Measurements from ENCODE around the gene SCP2.

Gene SCP2

DNA sequence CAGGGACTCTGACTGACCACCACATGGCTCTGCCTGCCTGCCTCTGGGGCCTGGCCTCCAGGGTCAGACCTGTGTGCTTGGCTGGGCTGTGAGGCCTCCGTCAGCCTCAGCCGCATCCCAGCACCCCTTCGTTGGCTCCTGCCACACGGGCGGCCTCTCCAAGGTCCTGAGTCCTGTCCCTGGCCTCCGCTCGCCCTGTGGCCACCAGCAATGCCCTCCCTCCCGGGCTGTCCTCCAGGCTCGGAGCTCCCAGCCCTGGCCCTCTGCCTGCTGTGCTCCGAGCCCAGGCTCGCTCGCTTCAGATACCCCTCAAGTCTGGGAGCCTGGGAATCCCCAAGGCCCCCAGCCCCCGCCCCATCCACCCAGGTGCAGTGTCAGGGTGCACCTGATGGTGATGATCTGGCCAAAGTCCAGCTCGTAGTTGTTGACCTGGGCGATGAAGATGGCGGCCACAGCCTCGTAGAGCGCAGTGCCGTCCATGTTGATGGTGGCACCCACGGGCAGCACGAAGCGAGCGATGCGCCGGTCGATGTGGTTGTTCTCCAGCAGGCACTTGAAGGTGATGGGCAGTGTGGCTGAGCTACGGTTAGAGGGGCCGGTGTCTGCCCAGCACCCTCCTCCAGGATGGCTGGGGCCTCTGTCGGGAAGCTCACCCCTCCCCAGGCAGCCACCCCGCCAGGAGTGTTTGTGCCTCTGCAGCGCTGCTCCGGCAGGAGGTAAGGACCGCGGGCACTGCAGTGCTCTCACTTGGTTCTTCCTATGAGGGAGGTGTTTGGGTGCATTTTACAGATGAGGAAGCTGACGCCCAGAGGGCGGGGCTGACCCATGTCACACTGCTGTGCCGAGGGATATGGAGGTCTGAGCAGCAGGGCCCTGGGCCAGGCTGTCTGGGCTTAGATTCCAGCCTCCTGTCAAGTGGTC is 163.4 kb downstream of the SCP2 start:
- H3K9me3 Mint-ChIP-seq: no peaks in the 10 kb centered on the region
- TF ChIP-seq, protein P1, sequence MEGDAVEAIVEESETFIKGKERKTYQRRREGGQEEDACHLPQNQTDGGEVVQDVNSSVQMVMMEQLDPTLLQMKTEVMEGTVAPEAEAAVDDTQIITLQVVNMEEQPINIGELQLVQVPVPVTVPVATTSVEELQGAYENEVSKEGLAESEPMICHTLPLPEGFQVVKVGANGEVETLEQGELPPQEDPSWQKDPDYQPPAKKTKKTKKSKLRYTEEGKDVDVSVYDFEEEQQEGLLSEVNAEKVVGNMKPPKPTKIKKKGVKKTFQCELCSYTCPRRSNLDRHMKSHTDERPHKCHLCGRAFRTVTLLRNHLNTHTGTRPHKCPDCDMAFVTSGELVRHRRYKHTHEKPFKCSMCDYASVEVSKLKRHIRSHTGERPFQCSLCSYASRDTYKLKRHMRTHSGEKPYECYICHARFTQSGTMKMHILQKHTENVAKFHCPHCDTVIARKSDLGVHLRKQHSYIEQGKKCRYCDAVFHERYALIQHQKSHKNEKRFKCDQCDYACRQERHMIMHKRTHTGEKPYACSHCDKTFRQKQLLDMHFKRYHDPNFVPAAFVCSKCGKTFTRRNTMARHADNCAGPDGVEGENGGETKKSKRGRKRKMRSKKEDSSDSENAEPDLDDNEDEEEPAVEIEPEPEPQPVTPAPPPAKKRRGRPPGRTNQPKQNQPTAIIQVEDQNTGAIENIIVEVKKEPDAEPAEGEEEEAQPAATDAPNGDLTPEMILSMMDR (IDR thresholded peaks at IDR 0.05): no peak
- no peak for DNase-seq
- no peaks in the 10 kb centered on the region for H3K36me3 Mint-ChIP-seq (ENCODE audit: low read depth)
- no peak overlapping the region for H3K27ac Mint-ChIP-seq
- no peak overlapping the region for H3K4me3 Mint-ChIP-seq
- H3K27me3 Mint-ChIP-seq (ENCODE audit: low read depth, poor library complexity): no peaks in the 10 kb centered on the region
- peaks cover 24% of the 10 kb centered on the region for H3K4me1 Mint-ChIP-seq

DNA sequence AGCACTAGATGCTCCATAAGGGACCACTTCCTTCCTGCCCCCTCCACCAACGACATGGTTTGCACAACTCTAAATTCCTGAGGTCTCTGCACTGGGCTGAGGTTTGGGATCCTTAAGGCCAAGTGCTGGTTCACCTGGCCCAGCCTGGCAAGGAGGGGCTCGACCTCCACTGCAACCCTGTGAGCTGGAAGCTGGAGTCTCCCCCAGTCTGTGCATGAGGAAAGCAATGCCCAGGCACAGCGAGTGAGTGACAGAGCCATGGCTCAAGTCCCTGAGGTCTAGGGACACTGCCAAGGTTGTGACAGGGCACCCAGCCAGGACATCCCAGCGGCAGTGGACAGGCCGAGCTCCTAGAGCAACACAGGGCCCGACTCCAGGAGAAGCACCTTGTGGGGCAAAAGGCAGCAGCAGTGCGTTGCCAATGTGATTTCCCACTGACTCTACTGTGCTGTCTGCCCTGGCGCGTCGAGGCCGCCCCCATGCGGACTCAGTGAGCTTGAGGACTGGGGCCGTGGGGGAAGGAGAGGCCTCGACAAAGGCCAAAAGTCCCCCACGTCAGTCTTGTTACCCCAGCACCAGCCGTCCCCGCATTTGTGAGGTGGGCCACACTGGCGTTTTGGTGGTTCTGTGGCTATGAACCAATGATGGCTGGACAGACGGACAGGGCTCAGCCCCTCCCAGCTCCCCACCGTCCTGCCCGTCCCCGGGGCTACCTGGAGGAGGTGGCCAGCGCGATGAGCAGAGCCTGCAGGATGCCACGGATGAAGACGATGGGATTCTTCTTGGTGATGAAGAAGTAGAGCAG is 165.0 kb downstream of the SCP2 start:
- no peak for DNase-seq
- H3K36me3 Mint-ChIP-seq (ENCODE audit: low read depth): no peaks in the 10 kb centered on the region
- no peak overlapping the region for H3K27ac Mint-ChIP-seq
- H3K4me3 Mint-ChIP-seq: no peak overlapping the region
- H3K9me3 Mint-ChIP-seq: no peaks in the 10 kb centered on the region
- TF ChIP-seq, protein P1 (IDR thresholded peaks at IDR 0.05): no peak
- H3K27me3 Mint-ChIP-seq (ENCODE audit: low read depth, poor library complexity): no peaks in the 10 kb centered on the region
- peaks cover 24% of the 10 kb centered on the region for H3K4me1 Mint-ChIP-seq

DNA sequence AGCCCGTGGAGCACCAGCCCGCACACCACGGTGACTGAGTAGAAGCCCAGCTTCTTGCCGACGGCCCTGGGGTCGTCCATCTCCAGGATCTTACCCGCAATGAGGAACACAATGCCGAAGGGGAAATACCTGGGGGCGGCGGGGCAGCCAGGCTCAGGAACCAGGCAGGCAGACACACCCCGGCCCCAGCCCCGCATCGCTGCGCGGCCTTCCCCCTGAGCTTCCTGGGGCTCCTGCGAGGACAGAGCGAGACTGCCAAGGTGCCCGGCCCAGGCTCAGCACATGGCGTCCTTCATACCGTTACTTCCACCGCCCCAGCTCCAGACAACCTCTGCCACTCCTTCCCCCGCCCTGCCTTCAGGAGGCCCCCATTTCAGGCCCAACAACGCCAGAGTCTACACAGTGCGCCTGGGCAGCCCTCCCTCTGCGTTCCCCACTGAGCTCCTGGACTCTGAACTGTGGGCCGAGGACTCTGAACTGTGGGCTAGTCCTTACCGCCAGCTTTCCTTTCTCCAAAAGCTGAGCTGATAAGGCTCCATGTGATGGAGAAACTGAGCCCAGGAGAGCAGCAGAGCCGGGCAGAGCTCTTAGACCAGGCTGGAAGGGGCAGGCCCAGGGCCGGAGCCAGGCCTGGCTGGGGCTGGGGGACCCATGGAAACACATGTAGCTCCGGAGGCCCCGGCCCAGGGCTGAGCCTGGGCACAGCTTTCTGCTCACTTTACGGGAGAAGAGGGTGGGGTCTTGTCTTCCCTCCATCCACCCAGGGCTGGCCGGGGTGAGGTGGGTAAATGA is 165.8 kb downstream of the SCP2 start:
- TF ChIP-seq, protein P1 (IDR thresholded peaks at IDR 0.05): no peak
- H3K4me1 Mint-ChIP-seq: peaks cover 23% of the 10 kb centered on the region
- no peaks in the 10 kb centered on the region for H3K27me3 Mint-ChIP-seq (ENCODE audit: low read depth, poor library complexity)
- no peak overlapping the region for H3K4me3 Mint-ChIP-seq
- no peak for DNase-seq
- no peaks in the 10 kb centered on the region for H3K36me3 Mint-ChIP-seq (ENCODE audit: low read depth)
- H3K9me3 Mint-ChIP-seq: no peaks in the 10 kb centered on the region
- H3K27ac Mint-ChIP-seq: no peak overlapping the region

DNA sequence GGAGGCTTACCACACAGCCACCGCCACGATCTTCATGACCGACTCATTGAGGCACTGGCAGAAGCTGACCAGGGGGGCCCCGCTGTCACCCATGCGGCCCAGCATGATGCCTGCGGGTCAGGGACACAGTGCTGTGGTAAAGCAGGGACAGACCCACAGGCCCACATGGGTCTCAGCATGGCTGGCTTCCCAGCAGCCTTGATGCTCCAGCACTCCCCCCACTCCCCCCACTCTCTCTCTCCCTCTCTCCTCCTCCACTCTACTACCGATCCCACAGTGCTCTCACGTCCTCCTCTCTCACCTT is 166.3 kb downstream of the SCP2 start:
- no peak for DNase-seq
- no peak overlapping the region for H3K27ac Mint-ChIP-seq
- H3K27me3 Mint-ChIP-seq (ENCODE audit: low read depth, poor library complexity): no peaks in the 10 kb centered on the region
- no peaks in the 10 kb centered on the region for H3K36me3 Mint-ChIP-seq (ENCODE audit: low read depth)
- H3K9me3 Mint-ChIP-seq: no peaks in the 10 kb centered on the region
- peaks cover 18% of the 10 kb centered on the region for H3K4me1 Mint-ChIP-seq
- no peak overlapping the region for H3K4me3 Mint-ChIP-seq
- TF ChIP-seq, protein P1 (IDR thresholded peaks at IDR 0.05): no peak

DNA sequence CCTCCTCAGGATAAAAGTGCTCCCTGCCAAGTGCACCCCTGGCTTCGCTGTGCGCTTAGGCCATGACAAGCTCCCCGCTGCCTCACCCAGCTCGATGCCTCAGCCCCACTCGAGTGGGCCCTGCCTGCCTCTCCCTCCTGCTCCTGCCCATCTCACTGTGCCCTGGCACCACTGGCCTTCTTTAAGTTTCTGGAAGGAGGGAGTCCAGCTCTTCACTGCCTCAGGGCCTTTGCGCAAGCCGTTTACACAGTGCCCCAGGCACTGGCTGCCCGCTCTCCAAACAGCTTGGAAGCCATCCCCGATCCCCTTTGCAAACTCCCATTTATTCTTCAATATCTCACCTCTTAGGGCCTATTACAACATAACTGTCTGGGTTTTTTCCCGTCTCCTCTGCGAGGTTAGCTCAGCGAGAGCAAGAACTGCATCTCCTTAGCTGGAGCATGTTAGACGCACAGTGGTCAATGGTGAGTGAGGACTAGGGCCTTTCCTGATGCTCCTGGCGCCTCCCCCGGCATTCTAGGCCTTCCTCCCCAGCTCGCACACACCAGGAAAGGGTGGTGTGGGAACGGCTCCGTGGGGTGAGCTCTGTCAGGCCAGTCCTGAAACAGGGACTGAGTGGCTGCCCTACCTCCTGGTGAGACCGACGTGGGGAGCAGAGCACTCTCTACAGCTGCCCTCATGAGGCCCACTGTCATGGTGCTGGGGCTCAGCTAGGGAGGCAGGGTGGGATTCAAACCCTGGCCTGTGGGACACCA is 166.9 kb downstream of the SCP2 start:
- H3K4me1 Mint-ChIP-seq: peaks cover 12% of the 10 kb centered on the region
- H3K27me3 Mint-ChIP-seq (ENCODE audit: low read depth, poor library complexity): no peaks in the 10 kb centered on the region
- no peaks in the 10 kb centered on the region for H3K36me3 Mint-ChIP-seq (ENCODE audit: low read depth)
- H3K4me3 Mint-ChIP-seq: no peak overlapping the region
- TF ChIP-seq, protein P1 (IDR thresholded peaks at IDR 0.05): no peak
- no peaks in the 10 kb centered on the region for H3K9me3 Mint-ChIP-seq
- peak overlapping the region; percentile 76 for H3K27ac Mint-ChIP-seq
- no peak for DNase-seq

Measured in nephron progenitor cell (in vitro differentiated cells).